ENCODE results near the gene PPP2R3A. TPM values are rescaled to one million over a fixed set of nuclear protein-coding genes. Genes with fewer than 3 reads are reported as not detected.

PPP2R3A gene
- total and polyA plus RNA-seq, 9 of the 15 experiments (the other 6 are each of a cell fraction or from before 2014, with no cell fraction given) = 0.10 to 0.50 (median 0.24) TPM

DNA sequence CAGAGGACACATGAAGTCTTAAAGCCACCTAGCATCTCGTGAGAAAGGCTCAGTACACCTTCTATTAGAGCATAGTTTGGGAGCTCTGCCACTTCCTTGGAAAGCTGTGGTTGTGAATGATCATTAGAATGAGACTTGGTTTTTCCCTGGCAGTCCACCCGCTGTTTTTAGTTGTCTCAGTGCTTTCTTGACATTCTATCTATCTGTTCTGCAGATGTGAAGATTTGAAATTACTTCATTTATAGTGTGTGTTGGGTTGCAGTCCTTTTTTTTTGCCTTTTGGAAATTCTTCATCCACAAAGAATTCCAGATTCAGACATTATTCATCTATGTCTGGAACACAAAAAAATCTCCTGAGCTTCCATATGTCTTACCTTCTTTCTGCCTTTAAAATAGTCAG lies 23.7 kb downstream of the PPP2R3A start:
- FAIRE-seq (no peak), DNase-seq (ENCODE audit: extremely low read depth in 1 of 4, low spot score in 3 of 4) (no peak), ATAC-seq (no peak)
- Histone ChIP-seq H3K4me1 (replicated peaks in 1 of 2; ENCODE audit: control insufficient read depth in 2 of 2, insufficient read depth in 2 of 2, low read length in 2 of 2) (no peaks in the 10 kb centered on the region), H3K27ac (ENCODE audit: extremely low read depth, low read depth, low read length) (no peak overlapping the region), H2AFZ (ENCODE audit: low read depth, low read length) (no peak overlapping the region), H3K9ac (ENCODE audit: insufficient read depth in 1 of 2, low read depth in 2 of 2, low read length in 2 of 2) (no peak overlapping the region), H3K4me2 (ENCODE audit: insufficient read depth, low read length) (no peak overlapping the region), H3K9me1 (ENCODE audit: control insufficient read depth, insufficient read depth, low read length) (no peaks in the 10 kb centered on the region), H4K20me1 (replicated peaks; ENCODE audit: control insufficient read depth, insufficient read depth, low read length) (no peaks in the 10 kb centered on the region; the same call in 1 of the 2 replicates), H3K9me3 (replicated peaks; ENCODE audit: control insufficient read depth, insufficient read depth, low read depth, low read length) (no peaks in the 10 kb centered on the region), H3K79me2 (ENCODE audit: control insufficient read depth, insufficient read depth, low read length) (no peaks in the 10 kb centered on the region), H3K4me3 (no peak overlapping the region), H3K36me3 (ENCODE audit: control insufficient read depth, insufficient read depth, low read length) (no peaks in the 10 kb centered on the region), H3K27me3 (ENCODE audit: control insufficient read depth in 2 of 2, insufficient read depth in 2 of 2, low read length in 2 of 2) (no peaks in the 10 kb centered on the region)
- ChIA-PET CTCF (ENCODE audit: low intra/inter-chr PET ratio) (no interaction called here), POLR2A (interaction anchor here (0.7 to 0.9 kb wide), 2 partner anchors 23 to 43 kb away, joined by 3 read pairs; no protein-coding TSS in a partner anchor)
- WGBS (ENCODE audit: insufficient coverage, low coverage, missing lambda C conversion rate) = 0% methylated on average over 2 of the region's 2 CpGs
- no TSS peak for BruUV-seq (replicated peaks)
- TF ChIP-seq CHD1 (IDR thresholded peaks at IDR 0.05; ENCODE audit: low read length) = no peak
- no peak for TF ChIP-seq ETV1 (tag; conservative IDR thresholded peaks at IDR 0.05; ENCODE audit: low read depth)
- TF ChIP-seq ZBTB17 (CRISPR knock-in tag; IDR thresholded peaks at IDR 0.05) = no peak
- no peak for TF ChIP-seq RAD21 (CRISPR knock-in tag; conservative IDR thresholded peaks at IDR 0.05 in 1 of 2, IDR thresholded peaks at IDR 0.05 in 1 of 2)
- no peak for TF ChIP-seq FOXP1 (CRISPR knock-in tag; IDR thresholded peaks at IDR 0.05)
- TF ChIP-seq, protein P1, sequence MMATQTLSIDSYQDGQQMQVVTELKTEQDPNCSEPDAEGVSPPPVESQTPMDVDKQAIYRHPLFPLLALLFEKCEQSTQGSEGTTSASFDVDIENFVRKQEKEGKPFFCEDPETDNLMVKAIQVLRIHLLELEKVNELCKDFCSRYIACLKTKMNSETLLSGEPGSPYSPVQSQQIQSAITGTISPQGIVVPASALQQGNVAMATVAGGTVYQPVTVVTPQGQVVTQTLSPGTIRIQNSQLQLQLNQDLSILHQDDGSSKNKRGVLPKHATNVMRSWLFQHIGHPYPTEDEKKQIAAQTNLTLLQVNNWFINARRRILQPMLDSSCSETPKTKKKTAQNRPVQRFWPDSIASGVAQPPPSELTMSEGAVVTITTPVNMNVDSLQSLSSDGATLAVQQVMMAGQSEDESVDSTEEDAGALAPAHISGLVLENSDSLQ (IDR thresholded peaks at IDR 0.05) = no peak
- no peak for TF ChIP-seq PHF8 (IDR thresholded peaks at IDR 0.05; ENCODE audit: borderline replicate concordance, low read length)
- TF ChIP-seq RBM22 (IDR thresholded peaks at IDR 0.05; ENCODE audit: low read depth, low read length, poor library complexity, severe bottlenecking) = no peak
- no peak for TF ChIP-seq ZNF780A (CRISPR knock-in tag; IDR thresholded peaks at IDR 0.05)
- TF ChIP-seq, protein P2, sequence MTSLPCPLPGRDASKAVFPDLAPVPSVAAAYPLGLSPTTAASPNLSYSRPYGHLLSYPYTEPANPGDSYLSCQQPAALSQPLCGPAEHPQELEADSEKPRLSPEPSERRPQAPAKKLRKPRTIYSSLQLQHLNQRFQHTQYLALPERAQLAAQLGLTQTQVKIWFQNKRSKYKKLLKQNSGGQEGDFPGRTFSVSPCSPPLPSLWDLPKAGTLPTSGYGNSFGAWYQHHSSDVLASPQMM (CRISPR knock-in tag; IDR thresholded peaks at IDR 0.05) = no peak
- TF ChIP-seq SPI1 (IDR thresholded peaks at IDR 0.05; ENCODE audit: borderline replicate concordance, low read depth, low read length) = no peak
- TF ChIP-seq ZSCAN29 (IDR thresholded peaks at IDR 0.05) = no peak
- TF ChIP-seq SETDB1 (IDR thresholded peaks at IDR 0.05; ENCODE audit: low read length) = no peak
- no peak for TF ChIP-seq SNIP1 (IDR thresholded peaks at IDR 0.05; ENCODE audit: low read depth)
- no peak for TF ChIP-seq POLR3A (IDR thresholded peaks at IDR 0.05; ENCODE audit: borderline replicate concordance, extremely low read depth, insufficient read depth, insufficient read length)
- intact Hi-C loops (cut with micrococcal nuclease) = no loop called here
- in situ Hi-C loops (cut with MboI) = no loop called here

All from K562 (cell line).